HUES48 (cell line): ENCODE data around the gene SOWAHA.

Source experiments
- H3K27ac ChIP-seq: one replicate; pipeline ENCODE4 v1.7.0; 2013; ENCODE audit warnings: low read depth, low read length, inconsistent platforms
- H3K27me3 ChIP-seq: 2 replicates; pipeline ENCODE4 v1.6.1; 2013; ENCODE audit warnings: mild to moderate bottlenecking, low read length; ENCODE audit not compliant: control insufficient read depth, insufficient read depth
- H3K36me3 ChIP-seq: 2 replicates; pipeline ENCODE4 v1.6.1; 2013; ENCODE audit warnings: low read length; ENCODE audit not compliant: control insufficient read depth, insufficient read depth
- H3K4me1 ChIP-seq: 2 replicates; pipeline ENCODE4 v1.6.1; 2013; ENCODE audit warnings: mild to moderate bottlenecking, low read length; ENCODE audit not compliant: control insufficient read depth, insufficient read depth
- H3K4me3 ChIP-seq: 2 replicates; pipeline ENCODE4 v1.5.1; 2013; ENCODE audit warnings: mild to moderate bottlenecking, low read depth, low read length
- H3K9ac ChIP-seq: 2 replicates; pipeline ENCODE4 v1.6.1; 2013; ENCODE audit warnings: mild to moderate bottlenecking, low read depth, low read length, moderate library complexity
- H3K9me3 ChIP-seq: 2 replicates; pipeline ENCODE4 v1.6.1; 2013; ENCODE audit warnings: low read length; ENCODE audit not compliant: control insufficient read depth, insufficient read depth

SOWAHA gene

DNA sequence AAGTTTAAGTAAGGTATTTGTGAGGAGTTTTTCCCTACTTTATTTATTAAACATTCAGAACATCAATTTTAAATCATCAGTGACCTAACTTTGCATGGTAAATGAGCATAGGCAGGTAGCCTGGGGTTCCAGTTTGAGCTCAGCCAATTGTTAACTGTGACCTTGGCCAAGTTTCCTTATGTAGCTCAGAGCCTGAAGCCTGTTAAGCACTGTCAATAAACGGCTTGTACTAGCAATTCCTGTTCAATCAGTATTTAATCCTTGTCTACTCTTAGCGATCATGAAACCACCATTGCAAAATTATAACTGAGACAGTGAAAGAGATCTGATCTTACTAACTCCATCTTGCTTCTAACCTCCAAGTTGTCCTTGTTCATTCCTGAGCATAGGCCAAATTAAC lies 4.7 kb upstream of the SOWAHA start:
- H3K4me3 ChIP-seq, result no peak overlapping the region
- no peaks in the 10 kb centered on the region for H3K9me3 ChIP-seq
- H3K27ac ChIP-seq, result no peak overlapping the region
- H3K9ac ChIP-seq, result no peak overlapping the region
- H3K4me1 ChIP-seq, result peaks cover 10% of the 10 kb centered on the region
- no peaks in the 10 kb centered on the region for H3K36me3 ChIP-seq
- H3K27me3 ChIP-seq, result peaks cover 35% of the 10 kb centered on the region

DNA sequence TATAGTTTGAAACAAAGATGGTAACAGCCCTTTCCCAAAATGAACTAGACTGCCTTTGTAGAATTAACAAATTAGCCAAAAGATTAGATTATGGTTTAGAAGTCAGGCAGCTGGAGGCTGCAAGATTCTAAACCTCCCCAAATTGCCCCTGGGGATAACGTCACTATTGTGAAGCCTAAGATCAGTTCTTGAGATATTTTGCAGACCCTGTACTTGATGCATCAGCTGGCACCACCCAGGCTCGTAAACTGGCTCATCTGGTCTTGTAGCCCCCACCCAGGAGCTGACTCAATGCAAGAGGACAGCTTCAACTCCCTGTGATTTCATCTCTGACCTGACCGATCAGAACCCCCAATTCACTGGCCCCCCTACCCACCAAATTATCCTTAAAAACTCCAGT lies 4.2 kb upstream of the SOWAHA start:
- no peak overlapping the region for H3K27ac ChIP-seq

DNA sequence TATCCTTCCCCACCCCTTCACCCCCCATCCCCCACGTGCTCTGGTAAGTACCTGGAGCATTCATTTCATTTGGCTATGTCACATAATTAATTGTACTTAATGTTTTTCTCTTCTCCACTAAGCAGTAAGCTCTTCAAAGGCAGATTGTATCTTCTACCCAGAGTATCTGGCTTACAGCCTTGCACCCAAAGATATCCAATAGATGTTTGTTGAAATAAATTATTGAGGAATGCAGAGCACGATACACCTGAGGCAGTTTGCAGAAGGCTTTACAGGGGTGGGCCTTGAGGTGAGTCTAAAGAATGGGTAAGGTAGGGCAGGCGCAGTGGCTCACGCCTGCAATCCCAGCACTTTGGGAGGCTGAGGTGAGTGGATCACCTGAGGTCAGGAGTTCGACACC lies 2.5 kb upstream of the SOWAHA start:
- Histone ChIP-seq H3K9ac (no peak overlapping the region), H3K4me3 (no peak overlapping the region), H3K36me3 (no peaks in the 10 kb centered on the region), H3K27ac (no peak overlapping the region), H3K9me3 (no peaks in the 10 kb centered on the region), H3K4me1 (peaks cover 10% of the 10 kb centered on the region), H3K27me3 (peaks cover 57% of the 10 kb centered on the region)

More for the DNA sequence above, 4.2 kb upstream of the SOWAHA start:
- H3K4me1 ChIP-seq, result peaks cover 10% of the 10 kb centered on the region
- no peaks in the 10 kb centered on the region for H3K9me3 ChIP-seq
- no peak overlapping the region for H3K4me3 ChIP-seq
- no peaks in the 10 kb centered on the region for H3K36me3 ChIP-seq
- H3K27me3 ChIP-seq, result peaks cover 39% of the 10 kb centered on the region
- no peak overlapping the region for H3K9ac ChIP-seq

DNA sequence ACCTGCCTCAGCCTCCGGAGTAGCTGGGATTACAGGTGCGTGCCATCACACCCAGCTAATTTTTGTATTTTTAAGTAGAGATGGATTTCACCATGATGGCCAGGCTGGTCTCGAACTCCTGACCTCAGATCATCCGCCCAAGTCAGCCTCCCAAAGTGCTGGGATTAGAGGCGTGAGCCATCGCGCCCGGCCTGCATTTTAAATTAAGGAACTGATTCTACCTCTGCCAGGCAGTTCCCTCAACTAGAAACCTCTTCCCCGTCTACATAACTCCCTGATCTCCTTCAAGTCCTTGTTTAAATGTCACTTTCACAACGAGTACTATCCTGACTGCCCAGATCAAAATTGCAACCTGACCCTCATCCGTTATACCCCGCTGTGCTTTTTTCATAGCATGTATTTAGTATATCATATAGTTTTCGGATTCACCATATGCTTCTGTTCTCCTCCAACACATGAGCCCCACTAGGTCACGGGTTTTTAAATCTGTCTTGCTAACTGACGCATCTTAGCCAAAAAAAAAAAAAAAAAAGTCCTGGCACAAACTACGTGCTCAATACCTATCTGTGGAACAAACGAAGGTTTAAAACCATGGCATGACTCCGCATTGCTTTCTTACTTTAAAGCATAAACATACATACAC lies 858 bp upstream of the SOWAHA start:
- Histone ChIP-seq H3K27me3 (peaks cover 69% of the 10 kb centered on the region), H3K27ac (no peak overlapping the region), H3K9ac (no peak overlapping the region), H3K9me3 (no peaks in the 10 kb centered on the region), H3K4me1 (peaks cover 6% of the 10 kb centered on the region), H3K36me3 (no peaks in the 10 kb centered on the region), H3K4me3 (no peak overlapping the region)

DNA sequence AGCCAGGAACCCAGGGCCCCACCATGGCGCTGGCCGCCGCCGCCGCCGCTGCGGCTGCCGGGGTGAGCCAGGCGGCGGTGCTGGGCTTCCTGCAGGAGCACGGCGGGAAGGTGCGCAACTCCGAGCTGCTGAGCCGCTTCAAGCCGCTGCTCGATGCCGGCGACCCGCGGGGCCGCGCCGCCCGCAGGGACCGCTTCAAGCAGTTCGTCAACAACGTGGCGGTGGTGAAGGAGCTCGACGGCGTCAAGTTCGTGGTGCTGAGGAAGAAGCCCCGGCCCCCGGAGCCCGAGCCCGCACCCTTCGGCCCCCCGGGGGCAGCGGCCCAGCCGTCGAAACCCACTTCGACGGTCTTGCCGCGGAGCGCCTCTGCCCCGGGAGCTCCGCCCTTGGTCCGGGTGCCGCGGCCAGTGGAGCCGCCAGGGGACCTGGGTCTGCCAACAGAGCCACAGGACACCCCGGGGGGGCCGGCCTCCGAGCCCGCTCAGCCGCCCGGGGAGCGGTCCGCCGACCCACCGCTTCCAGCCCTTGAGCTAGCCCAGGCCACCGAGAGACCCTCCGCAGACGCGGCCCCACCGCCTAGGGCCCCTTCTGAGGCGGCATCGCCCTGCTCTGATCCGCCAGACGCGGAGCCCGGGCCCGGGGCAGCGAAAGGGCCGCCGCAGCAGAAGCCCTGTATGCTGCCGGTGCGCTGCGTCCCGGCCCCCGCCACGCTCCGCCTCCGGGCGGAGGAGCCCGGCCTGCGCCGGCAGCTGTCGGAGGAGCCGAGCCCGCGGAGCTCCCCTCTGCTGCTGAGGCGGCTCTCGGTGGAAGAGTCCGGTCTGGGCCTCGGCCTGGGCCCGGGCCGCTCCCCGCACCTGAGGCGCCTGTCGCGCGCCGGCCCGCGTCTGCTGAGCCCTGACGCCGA lies 749 bp downstream of the SOWAHA start:
- no peak overlapping the region for H3K27ac ChIP-seq
- H3K36me3 ChIP-seq, result no peaks in the 10 kb centered on the region
- peak overlapping the region; percentile 52; the same call in 1 of the 2 replicates for H3K4me3 ChIP-seq
- peaks cover 72% of the 10 kb centered on the region for H3K27me3 ChIP-seq
- H3K9ac ChIP-seq, result no peak overlapping the region
- H3K9me3 ChIP-seq, result no peaks in the 10 kb centered on the region
- H3K4me1 ChIP-seq, result 0 out of 2 replicates have a peak, but pooled peaks cover 3% of the 10 kb centered on the region

DNA sequence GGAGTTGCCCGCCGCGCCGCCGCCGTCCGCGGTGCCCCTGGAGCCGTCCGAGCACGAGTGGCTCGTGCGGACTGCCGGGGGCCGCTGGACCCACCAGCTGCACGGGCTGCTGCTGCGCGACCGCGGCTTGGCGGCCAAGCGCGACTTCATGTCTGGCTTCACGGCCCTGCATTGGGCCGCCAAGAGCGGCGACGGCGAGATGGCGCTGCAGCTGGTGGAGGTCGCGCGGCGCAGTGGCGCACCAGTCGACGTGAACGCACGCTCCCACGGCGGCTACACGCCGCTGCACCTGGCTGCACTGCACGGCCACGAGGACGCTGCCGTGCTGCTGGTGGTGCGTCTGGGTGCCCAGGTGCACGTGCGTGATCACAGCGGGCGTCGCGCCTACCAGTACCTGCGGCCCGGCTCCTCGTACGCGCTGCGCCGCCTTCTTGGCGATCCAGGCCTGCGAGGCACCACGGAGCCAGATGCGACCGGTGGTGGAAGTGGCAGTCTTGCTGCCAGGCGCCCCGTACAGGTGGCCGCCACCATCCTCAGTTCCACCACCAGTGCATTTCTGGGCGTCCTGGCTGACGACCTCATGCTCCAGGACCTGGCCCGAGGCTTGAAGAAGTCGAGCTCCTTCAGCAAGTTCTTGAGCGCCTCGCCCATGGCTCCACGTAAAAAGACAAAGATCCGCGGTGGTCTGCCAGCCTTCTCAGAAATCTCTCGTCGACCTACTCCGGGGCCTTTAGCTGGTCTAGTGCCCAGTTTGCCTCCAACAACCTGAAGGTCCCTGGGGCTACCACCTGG lies 1.6 kb downstream of the SOWAHA start:
- no peak overlapping the region for H3K9ac ChIP-seq
- peak overlapping the region; percentile 52 for H3K4me3 ChIP-seq
- H3K36me3 ChIP-seq, result no peaks in the 10 kb centered on the region
- H3K27me3 ChIP-seq, result peaks cover 68% of the 10 kb centered on the region
- no peak overlapping the region for H3K27ac ChIP-seq
- 0 out of 2 replicates have a peak, but pooled peaks cover 3% of the 10 kb centered on the region for H3K4me1 ChIP-seq
- no peaks in the 10 kb centered on the region for H3K9me3 ChIP-seq

DNA sequence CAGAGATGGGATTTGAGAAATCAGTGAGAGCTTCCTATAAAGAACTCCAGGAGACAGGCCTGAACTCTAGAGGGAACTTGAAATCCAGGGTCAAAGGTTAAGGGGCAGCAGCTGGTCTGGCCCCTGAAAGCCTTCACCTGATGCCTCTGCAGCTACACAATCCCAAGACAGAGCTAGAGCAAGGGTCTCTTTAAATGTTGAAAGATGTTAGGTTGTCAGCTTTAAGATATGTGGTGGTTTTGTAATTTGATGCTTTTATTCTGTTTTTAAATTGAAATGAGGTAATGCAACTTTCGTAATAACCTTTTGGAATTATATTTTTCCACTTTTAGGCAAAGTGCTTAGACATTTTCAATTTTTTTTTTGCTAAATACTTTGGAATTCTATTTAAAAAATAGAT lies 2.4 kb downstream of the SOWAHA start:
- Histone ChIP-seq H3K4me3 (no peak overlapping the region), H3K36me3 (no peaks in the 10 kb centered on the region), H3K27ac (no peak overlapping the region), H3K27me3 (peaks cover 67% of the 10 kb centered on the region), H3K4me1 (0 out of 2 replicates have a peak, but pooled peaks cover 3% of the 10 kb centered on the region), H3K9ac (no peak overlapping the region), H3K9me3 (no peaks in the 10 kb centered on the region)

DNA sequence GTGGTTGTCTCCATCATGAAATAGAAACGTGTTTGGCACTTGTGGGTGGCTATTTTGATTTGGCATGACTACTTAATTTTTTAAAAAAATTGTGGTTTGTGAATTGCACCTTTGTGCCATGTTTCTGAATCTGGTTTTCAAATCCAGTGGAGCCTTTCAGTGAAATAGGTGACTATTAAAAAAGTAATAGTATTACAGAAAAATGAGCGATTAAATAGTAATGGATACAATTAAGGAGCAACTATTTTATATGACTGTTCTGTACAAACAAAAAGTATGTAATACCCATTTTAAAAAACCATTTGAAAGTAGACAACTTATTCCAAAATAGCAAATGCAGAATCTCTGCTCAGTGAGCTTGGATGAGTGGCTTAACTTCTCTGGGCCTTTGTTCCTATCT lies 3.0 kb downstream of the SOWAHA start:
- no peaks in the 10 kb centered on the region for H3K9me3 ChIP-seq
- peaks cover 66% of the 10 kb centered on the region for H3K27me3 ChIP-seq
- H3K36me3 ChIP-seq, result no peaks in the 10 kb centered on the region
- H3K27ac ChIP-seq, result no peak overlapping the region
- H3K9ac ChIP-seq, result no peak overlapping the region
- H3K4me3 ChIP-seq, result no peak overlapping the region
- H3K4me1 ChIP-seq, result 0 out of 2 replicates have a peak, but pooled peaks cover 3% of the 10 kb centered on the region

DNA sequence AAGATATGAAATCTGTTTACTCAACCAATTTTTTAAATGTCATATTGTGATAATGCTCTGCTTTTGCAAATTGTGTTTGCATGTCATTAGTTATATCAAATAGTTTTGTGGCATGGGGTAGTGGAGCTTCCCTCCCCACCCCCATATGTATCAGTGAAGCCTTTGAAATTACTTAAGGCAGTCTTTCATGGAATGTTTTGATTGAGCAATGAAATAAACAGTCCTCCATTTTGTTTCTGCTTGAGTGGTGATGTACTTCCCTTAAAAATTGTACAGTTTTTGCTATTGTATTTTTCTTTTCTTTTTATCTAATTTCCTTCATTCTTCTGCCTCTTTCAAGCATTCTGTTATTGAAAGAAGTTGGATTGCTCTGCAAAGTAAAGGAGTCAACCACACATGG lies 3.5 kb downstream of the SOWAHA start:
- Histone ChIP-seq H3K27me3 (peaks cover 62% of the 10 kb centered on the region), H3K4me1 (0 out of 2 replicates have a peak, but pooled peaks cover 3% of the 10 kb centered on the region), H3K36me3 (no peaks in the 10 kb centered on the region)

DNA sequence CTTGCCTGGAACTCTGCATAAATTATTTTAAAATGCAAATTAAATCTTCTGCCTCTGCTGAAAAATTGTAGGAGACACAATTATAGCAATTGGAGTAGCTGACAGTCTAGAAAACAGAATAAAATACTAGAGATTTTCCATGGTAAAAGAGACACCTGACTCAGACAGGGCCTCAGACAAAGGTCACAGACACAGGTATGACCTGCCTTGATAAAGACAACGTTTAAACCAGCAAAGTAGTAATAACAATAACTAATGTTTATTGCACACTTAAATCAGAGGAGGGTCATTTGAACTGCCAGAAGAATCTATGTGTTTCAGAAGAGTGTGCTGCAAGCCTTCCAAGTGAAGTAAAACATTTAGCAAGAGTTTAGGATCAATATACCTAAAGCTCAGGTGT lies 3.9 kb downstream of the SOWAHA start:
- Histone ChIP-seq H3K4me3 (no peak overlapping the region), H3K9ac (no peak overlapping the region), H3K27ac (no peak overlapping the region), H3K36me3 (no peaks in the 10 kb centered on the region), H3K4me1 (0 out of 2 replicates have a peak, but pooled peaks cover 3% of the 10 kb centered on the region), H3K27me3 (peaks cover 62% of the 10 kb centered on the region), H3K9me3 (no peaks in the 10 kb centered on the region)

More for the DNA sequence above, 3.5 kb downstream of the SOWAHA start:
- Histone ChIP-seq H3K9ac (no peak overlapping the region), H3K27ac (no peak overlapping the region), H3K4me3 (no peak overlapping the region), H3K9me3 (no peaks in the 10 kb centered on the region)
